Caco-2 (cell line): ENCODE results near the gene GJA8. TPM values are rescaled to one million over a fixed set of nuclear protein-coding genes. Genes with fewer than 3 reads are reported as not detected.

Experiments used
- BruUV-seq: library from RNA; stranded (reverse); fragments of 400-500 nt; replicated peaks from 2 replicates; lab custom pipeline; 2021; lab: Mats Ljungman, UMichigan
- CTCF ChIA-PET: fragments of 300-600 bp; sonication (Branson Sonifier 250); formaldehyde crosslinking; loops from one replicate; lab custom pipeline; 2022; ENCODE audit warnings: antibody characterized with exemption; lab: Charles Lee
- POLR2A ChIA-PET: fragments of 300-600 bp; sonication (Branson Sonifier 250); formaldehyde crosslinking; loops from one replicate; lab custom pipeline; 2022; ENCODE audit warnings: antibody characterized with exemption; lab: Charles Lee
- DNase-seq, 2 experiments: peaks; one replicate each; pipeline versions ENCODE4 v3.0.0 to v3.0.0-alpha.2; 2020 to 2022
- H3K27me3 ChIP-seq: replicated peaks from 2 replicates; pipeline ENCODE4 v1.6.0; 2011; ENCODE audit warnings: low read length; ENCODE audit not compliant: control insufficient read depth, insufficient read depth
- H3K36me3 ChIP-seq: 2 replicates; pipeline ENCODE4 v1.5.1; 2011; ENCODE audit warnings: low read length; ENCODE audit not compliant: control insufficient read depth, insufficient read depth
- H3K4me1 ChIP-seq: fragments of 250-450 bp; sonication (Bioruptor Pico); 2 replicates; pipeline ENCODE4 v1.5.1; 2020; ENCODE audit warnings: mild to moderate bottlenecking
- H3K4me3 ChIP-seq: 2 replicates; pipeline ENCODE4 v1.5.1; 2011; ENCODE audit warnings: low read depth, mild to moderate bottlenecking, control low read depth, low read length
- H3K9me3 ChIP-seq: fragments of 250-450 bp; sonication (Bioruptor Pico); 2 replicates; pipeline ENCODE4 v1.5.1; 2020; ENCODE audit warnings: mild to moderate bottlenecking, moderate library complexity
- H3K27ac Mint-ChIP-seq: one replicate; pipeline ENCODE4 v1.8.0; 2022; ENCODE audit warnings: mixed read lengths; ENCODE audit not compliant: unreplicated experiment
- H3K27me3 Mint-ChIP-seq: one replicate; pipeline ENCODE4 v1.8.0; 2022; ENCODE audit warnings: mixed read lengths; ENCODE audit not compliant: insufficient read depth, unreplicated experiment
- H3K36me3 Mint-ChIP-seq: one replicate; pipeline ENCODE4 v1.8.0; 2022; ENCODE audit warnings: mild to moderate bottlenecking, mixed read lengths; ENCODE audit not compliant: insufficient read depth, unreplicated experiment
- H3K4me1 Mint-ChIP-seq: one replicate; pipeline ENCODE4 v1.8.0; 2022; ENCODE audit warnings: low read depth, mixed read lengths; ENCODE audit not compliant: unreplicated experiment
- H3K4me3 Mint-ChIP-seq: one replicate; pipeline ENCODE4 v1.8.0; 2022; ENCODE audit warnings: mild to moderate bottlenecking, moderate library complexity, mixed read lengths; ENCODE audit not compliant: unreplicated experiment
- H3K9me3 Mint-ChIP-seq: one replicate; pipeline ENCODE4 v1.8.0; 2022; ENCODE audit warnings: mixed read lengths; ENCODE audit not compliant: unreplicated experiment
- intact Hi-C: fragments of 100-400 bp; cut with micrococcal nuclease; formaldehyde crosslinking; loops from one replicate; pipeline ENCODE4 v1.10.0; 2022; ENCODE audit not compliant: unreplicated experiment
- total RNA-seq: library from RNA; stranded (reverse); gene quantifications from 2 replicates; pipeline ENCODE4 v1.2.3, GENCODE V29; 2022
- TF ChIP-seq, protein P1 (sequence below), 2 experiments: fragments of 200-600 bp in 1 of 2; IDR thresholded peaks; 1 replicate in 1 of 2; 2 replicates in 1 of 2; pipeline versions ENCODE4 v1.5.1 to v1.8.0; 2011 to 2022; ENCODE audit warnings: antibody characterized with exemption in 1 of 2, control low read depth in 1 of 2, inconsistent platforms in 1 of 2, low read depth in 1 of 2, low read length in 1 of 2, mild to moderate bottlenecking in 1 of 2, moderate library complexity in 1 of 2; ENCODE audit not compliant: insufficient read depth in 1 of 2, severe bottlenecking in 1 of 2, unreplicated experiment in 1 of 2

Gene GJA8
- total RNA-seq, 1 experiment from 2014 or later: not detected

GRCh38 chr1:147890177-147890790 lies 12.3 kb upstream of the GJA8 start:
- Histone ChIP-seq H3K36me3 (no peaks in the 10 kb centered on the region; the same call in 1 of the 2 replicates), H3K4me1 (no peaks in the 10 kb centered on the region), H3K9me3 (no peaks in the 10 kb centered on the region), H3K4me3 (no peak overlapping the region), H3K27me3 (no peaks in the 10 kb centered on the region)
- CTCF ChIA-PET: interaction anchor here (1.0 kb wide), 2 partner anchors 96 to 167 kb away, joined by 3 to 5 read pairs; no protein-coding TSS in a partner anchor
- Mint-ChIP-seq H3K27me3 (peaks cover 3% of the 10 kb centered on the region), H3K27ac (no peak overlapping the region), H3K36me3 (no peaks in the 10 kb centered on the region), H3K4me3 (no peak overlapping the region), H3K4me1 (no peaks in the 10 kb centered on the region), H3K9me3 (no peaks in the 10 kb centered on the region)
- POLR2A ChIA-PET: no interaction called here
- DNase-seq: peak; percentile 82 to 90
- TF ChIP-seq, protein P1, sequence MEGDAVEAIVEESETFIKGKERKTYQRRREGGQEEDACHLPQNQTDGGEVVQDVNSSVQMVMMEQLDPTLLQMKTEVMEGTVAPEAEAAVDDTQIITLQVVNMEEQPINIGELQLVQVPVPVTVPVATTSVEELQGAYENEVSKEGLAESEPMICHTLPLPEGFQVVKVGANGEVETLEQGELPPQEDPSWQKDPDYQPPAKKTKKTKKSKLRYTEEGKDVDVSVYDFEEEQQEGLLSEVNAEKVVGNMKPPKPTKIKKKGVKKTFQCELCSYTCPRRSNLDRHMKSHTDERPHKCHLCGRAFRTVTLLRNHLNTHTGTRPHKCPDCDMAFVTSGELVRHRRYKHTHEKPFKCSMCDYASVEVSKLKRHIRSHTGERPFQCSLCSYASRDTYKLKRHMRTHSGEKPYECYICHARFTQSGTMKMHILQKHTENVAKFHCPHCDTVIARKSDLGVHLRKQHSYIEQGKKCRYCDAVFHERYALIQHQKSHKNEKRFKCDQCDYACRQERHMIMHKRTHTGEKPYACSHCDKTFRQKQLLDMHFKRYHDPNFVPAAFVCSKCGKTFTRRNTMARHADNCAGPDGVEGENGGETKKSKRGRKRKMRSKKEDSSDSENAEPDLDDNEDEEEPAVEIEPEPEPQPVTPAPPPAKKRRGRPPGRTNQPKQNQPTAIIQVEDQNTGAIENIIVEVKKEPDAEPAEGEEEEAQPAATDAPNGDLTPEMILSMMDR (IDR thresholded peaks at IDR 0.05; ENCODE audit: insufficient read depth in 1 of 2, low read depth in 1 of 2, low read length in 1 of 2, severe bottlenecking in 1 of 2, unreplicated experiment in 1 of 2): peak; percentile 88 to 96
- BruUV-seq: no TSS peak
- intact Hi-C loops: loop anchor here (1.0 kb wide), 1 partner anchor 166 kb away; no protein-coding TSS in a partner anchor

DNA sequence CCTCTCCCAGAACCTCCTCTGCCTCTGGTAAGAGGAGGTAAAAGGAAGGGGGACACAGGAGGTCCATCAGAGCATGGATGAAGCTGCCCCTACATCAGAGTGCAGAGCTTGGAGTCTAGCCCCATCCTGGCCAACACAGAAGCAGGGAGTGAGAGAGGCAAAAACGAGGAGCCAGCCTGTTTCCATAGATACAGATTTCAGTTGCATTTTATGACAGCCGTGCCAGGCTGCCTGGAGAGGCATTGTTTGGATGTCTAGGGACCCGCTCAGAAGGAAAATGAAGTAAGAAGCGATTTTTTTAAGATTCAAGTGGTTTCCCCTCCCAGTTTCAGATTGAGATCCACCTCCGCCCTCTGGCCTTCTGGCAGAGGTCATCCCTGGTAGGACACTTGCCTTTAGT lies 11.5 kb upstream of the GJA8 start:
- H3K4me3 ChIP-seq: no peak overlapping the region
- intact Hi-C loops: no loop called here
- TF ChIP-seq, protein P1 (IDR thresholded peaks at IDR 0.05; ENCODE audit: insufficient read depth in 1 of 2, low read depth in 1 of 2, low read length in 1 of 2, severe bottlenecking in 1 of 2, unreplicated experiment in 1 of 2): no peak
- Mint-ChIP-seq H3K27ac (no peak overlapping the region), H3K27me3 (peaks cover 2% of the 10 kb centered on the region), H3K4me3 (no peak overlapping the region), H3K36me3 (no peaks in the 10 kb centered on the region), H3K4me1 (no peaks in the 10 kb centered on the region), H3K9me3 (no peaks in the 10 kb centered on the region)
- H3K4me1 ChIP-seq: no peaks in the 10 kb centered on the region
- POLR2A ChIA-PET: no interaction called here
- no peaks in the 10 kb centered on the region for H3K27me3 ChIP-seq
- BruUV-seq: no TSS peak
- H3K9me3 ChIP-seq: no peaks in the 10 kb centered on the region
- no peaks in the 10 kb centered on the region; the same call in 1 of the 2 replicates for H3K36me3 ChIP-seq
- no peak for DNase-seq
- CTCF ChIA-PET: no interaction called here

GRCh38 chr1:147892216-147892615 lies 10.4 kb upstream of the GJA8 start:
- DNase-seq: no peak
- Histone ChIP-seq H3K36me3 (no peaks in the 10 kb centered on the region; the same call in 1 of the 2 replicates), H3K4me3 (no peak overlapping the region), H3K27me3 (no peaks in the 10 kb centered on the region), H3K9me3 (no peaks in the 10 kb centered on the region), H3K4me1 (no peaks in the 10 kb centered on the region)
- no TSS peak for BruUV-seq
- TF ChIP-seq, protein P1 (IDR thresholded peaks at IDR 0.05; ENCODE audit: insufficient read depth in 1 of 2, low read depth in 1 of 2, low read length in 1 of 2, severe bottlenecking in 1 of 2, unreplicated experiment in 1 of 2): no peak
- Mint-ChIP-seq H3K36me3 (no peaks in the 10 kb centered on the region), H3K4me1 (no peaks in the 10 kb centered on the region), H3K27ac (no peak overlapping the region), H3K9me3 (no peaks in the 10 kb centered on the region), H3K27me3 (peaks cover 2% of the 10 kb centered on the region), H3K4me3 (no peak overlapping the region)
- POLR2A ChIA-PET: no interaction called here
- intact Hi-C loops: loop anchor here (1.0 to 2.0 kb wide), 4 partner anchors 191 to 397 kb away; no protein-coding TSS in a partner anchor
- CTCF ChIA-PET: interaction anchor here (0.5 to 1.9 kb wide), 19 partner anchors 10 to 378 kb away, joined by 3 to 34 read pairs (median 4); partner anchors contain the start of gene ACP6
